HEK293T (cell line): ENCODE data around the gene IL24.

Source experiments
- ARNT ChIP-seq: fragments of 450-650 bp; IDR thresholded peaks from 2 replicates; pipeline ENCODE4 v1.6.1; 2017; ENCODE audit warnings: mild to moderate bottlenecking
- ELF4 ChIP-seq: fragments of 450-650 bp; IDR thresholded peaks from 2 replicates; pipeline ENCODE4 v1.6.1; 2017; ENCODE audit warnings: antibody characterized with exemption
- FOXM1 ChIP-seq: fragments of 450-650 bp; IDR thresholded peaks from 2 replicates; pipeline ENCODE4 v1.6.1; 2017; ENCODE audit warnings: mild to moderate bottlenecking, borderline replicate concordance
- HDGF ChIP-seq: fragments of 450-650 bp; IDR thresholded peaks from 2 replicates; pipeline ENCODE4 v1.6.1; 2017; ENCODE audit warnings: antibody characterized with exemption, borderline replicate concordance
- L3MBTL2 ChIP-seq: fragments of 450-650 bp; conservative IDR thresholded peaks from 2 replicates; pipeline ENCODE4 v1.6.1; 2016; ENCODE audit warnings: mild to moderate bottlenecking
- NFRKB ChIP-seq: fragments of 450-650 bp; IDR thresholded peaks from 2 replicates; pipeline ENCODE4 v1.6.1; 2016; ENCODE audit warnings: mild to moderate bottlenecking, moderate library complexity
- PKNOX1 ChIP-seq: fragments of 450-650 bp; IDR thresholded peaks from 2 replicates; pipeline ENCODE4 v1.6.1; 2016
- SUZ12 ChIP-seq: fragments of 450-650 bp; IDR thresholded peaks from 2 replicates; pipeline ENCODE4 v1.6.1; 2016; ENCODE audit warnings: mild to moderate bottlenecking
- TARDBP ChIP-seq: fragments of 450-650 bp; IDR thresholded peaks from 2 replicates; pipeline ENCODE4 v1.6.1; 2016
- ZNF384 ChIP-seq: fragments of 450-650 bp; IDR thresholded peaks from 2 replicates; pipeline ENCODE4 v1.6.1; 2016

- TF ChIP-seq ZNF384 (no peak), PKNOX1 (no peak), ARNT (no peak), L3MBTL2 (no peak), NFRKB (no peak), HDGF (no peak), ELF4 (no peak), TARDBP (no peak), SUZ12 (no peak), FOXM1 (no peak)
Measured at GRCh38 chr1:206863266-206863665, 34.0 kb upstream of the IL24 start.
